Mononuclear cell (primary cell): Measurements from ENCODE around the gene ROM1. TPM values are rescaled to one million over a fixed set of nuclear protein-coding genes. Genes with fewer than 3 reads are reported as not detected.
"Not testable (repeated sequence)": the region's sequence is repeated elsewhere in the genome, so short reads cannot be mapped to it uniquely, and the experiment has no call there.

Experiments used
- H3K27me3 ChIP-seq: 2 replicates; pipeline ENCODE4 v1.6.0; 2011; ENCODE audit warnings: low read length, control low read depth; ENCODE audit not compliant: insufficient read depth
- H3K4me1 ChIP-seq: 2 replicates; pipeline ENCODE4 v1.5.1; 2011; ENCODE audit warnings: mild to moderate bottlenecking, low read length, control low read depth; ENCODE audit not compliant: insufficient read depth
- H3K4me3 ChIP-seq: 2 replicates; pipeline ENCODE4 v1.5.1; 2011; ENCODE audit warnings: mild to moderate bottlenecking, low read length, moderate library complexity
- H3K9me3 ChIP-seq: 2 replicates; pipeline ENCODE4 v1.5.1; 2011; ENCODE audit warnings: low read depth, mild to moderate bottlenecking, control low read depth, low read length
- total RNA-seq: library from RNA; depleted of rRNA; stranded (reverse); fragments of >200 nt; gene quantifications from one replicate; pipeline ENCODE4 v1.2.3, GENCODE V29; 2012

The ROM1 gene
- total RNA-seq, 1 donor: 1.3 TPM

DNA sequence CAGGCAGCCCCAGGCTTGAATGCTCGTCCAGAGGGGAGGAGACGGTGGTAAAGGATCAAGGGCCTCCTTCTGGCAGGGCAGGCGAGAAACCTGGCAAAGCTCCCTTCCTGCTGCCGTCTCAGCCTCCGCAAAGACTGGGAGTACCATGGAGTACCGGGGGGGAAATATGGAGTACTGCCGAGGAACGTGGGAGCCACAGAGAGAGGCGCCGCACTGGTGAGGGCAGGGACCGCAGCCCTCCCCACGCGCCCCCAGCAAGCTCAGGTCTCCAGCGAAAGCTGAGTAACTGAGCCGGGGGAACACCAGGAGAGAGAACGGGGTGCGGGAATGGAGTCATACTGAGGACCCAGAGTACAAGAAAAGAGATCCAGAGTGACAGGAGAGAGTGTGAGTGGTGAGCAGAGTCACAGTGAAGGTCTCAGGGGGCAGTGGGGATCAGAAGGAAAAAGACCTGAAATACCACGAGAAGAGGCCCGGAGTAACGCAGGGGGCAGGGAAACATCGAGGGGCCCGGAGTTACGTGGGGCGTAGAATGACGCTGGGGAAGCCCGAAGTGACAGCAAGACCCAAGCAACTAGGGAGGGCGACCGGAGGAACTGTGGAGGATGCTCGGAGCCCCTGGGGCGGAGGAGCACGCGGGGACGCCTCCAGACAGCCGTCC is 1.2 kb upstream of the ROM1 start:
- peaks cover 32% of the 10 kb centered on the region for H3K4me1 ChIP-seq
- H3K9me3 ChIP-seq: no peaks in the 10 kb centered on the region
- no peaks in the 10 kb centered on the region for H3K27me3 ChIP-seq
- peak overlapping the region; percentile 69 for H3K4me3 ChIP-seq

DNA sequence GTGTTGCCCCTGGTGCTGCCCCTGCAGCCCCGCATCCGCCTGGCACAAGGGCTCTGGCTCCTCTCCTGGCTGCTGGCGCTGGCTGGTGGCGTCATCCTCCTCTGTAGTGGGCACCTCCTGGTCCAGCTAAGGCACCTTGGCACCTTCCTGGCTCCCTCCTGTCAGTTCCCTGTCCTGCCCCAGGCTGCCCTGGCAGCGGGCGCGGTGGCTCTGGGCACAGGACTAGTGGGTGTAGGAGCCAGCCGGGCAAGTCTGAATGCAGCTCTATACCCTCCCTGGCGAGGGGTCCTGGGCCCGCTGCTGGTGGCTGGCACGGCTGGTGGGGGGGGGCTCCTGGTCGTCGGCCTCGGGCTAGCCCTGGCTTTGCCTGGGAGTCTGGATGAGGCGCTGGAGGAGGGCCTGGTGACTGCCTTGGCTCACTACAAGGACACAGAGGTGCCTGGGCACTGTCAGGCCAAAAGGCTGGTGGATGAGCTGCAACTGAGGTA is 278 bp downstream of the ROM1 start:
- no peak overlapping the region for H3K4me3 ChIP-seq

GRCh38 chr11:62614275-62614674 is 1.2 kb downstream of the ROM1 start:
- H3K27me3 ChIP-seq: no peaks in the 10 kb centered on the region
- H3K9me3 ChIP-seq: no peaks in the 10 kb centered on the region
- H3K4me3 ChIP-seq: no peak overlapping the region
- H3K4me1 ChIP-seq: peaks cover 19% of the 10 kb centered on the region

More for the DNA sequence above, 278 bp downstream of the ROM1 start:
- Histone ChIP-seq H3K9me3 (no peaks in the 10 kb centered on the region), H3K4me1 (peaks cover 19% of the 10 kb centered on the region), H3K27me3 (no peaks in the 10 kb centered on the region)

GRCh38 chr11:62615521-62615920 is 2.5 kb downstream of the ROM1 start:
- Histone ChIP-seq H3K27me3 (no peaks in the 10 kb centered on the region), H3K4me3 (no peak overlapping the region), H3K4me1 (peaks cover 23% of the 10 kb centered on the region), H3K9me3 (no peaks in the 10 kb centered on the region)

DNA sequence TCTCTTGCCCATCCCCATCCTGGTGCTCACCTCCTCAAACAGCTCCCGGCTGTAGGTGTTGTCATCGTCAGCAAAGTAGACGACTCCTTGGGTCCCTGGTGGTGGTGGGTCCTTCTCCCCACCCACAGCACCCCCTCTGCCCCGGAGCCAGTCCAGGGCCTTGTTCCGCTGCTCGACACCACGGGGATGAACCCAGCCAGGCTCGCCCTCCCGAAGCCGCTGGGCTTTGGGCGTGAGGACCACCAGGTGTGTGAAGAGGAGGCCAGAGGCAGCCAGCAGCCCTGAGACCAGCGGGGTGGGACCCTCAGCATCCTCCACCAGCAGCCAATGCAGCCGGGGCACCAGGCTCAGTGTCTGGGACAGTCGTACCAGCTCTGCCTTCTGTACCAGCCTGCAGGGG is 3.9 kb downstream of the ROM1 start:
- not testable (repeated sequence) for H3K9me3 ChIP-seq, H3K27me3 ChIP-seq, H3K4me3 ChIP-seq
- H3K4me1 ChIP-seq: peaks cover 19% of the 10 kb centered on the region

DNA sequence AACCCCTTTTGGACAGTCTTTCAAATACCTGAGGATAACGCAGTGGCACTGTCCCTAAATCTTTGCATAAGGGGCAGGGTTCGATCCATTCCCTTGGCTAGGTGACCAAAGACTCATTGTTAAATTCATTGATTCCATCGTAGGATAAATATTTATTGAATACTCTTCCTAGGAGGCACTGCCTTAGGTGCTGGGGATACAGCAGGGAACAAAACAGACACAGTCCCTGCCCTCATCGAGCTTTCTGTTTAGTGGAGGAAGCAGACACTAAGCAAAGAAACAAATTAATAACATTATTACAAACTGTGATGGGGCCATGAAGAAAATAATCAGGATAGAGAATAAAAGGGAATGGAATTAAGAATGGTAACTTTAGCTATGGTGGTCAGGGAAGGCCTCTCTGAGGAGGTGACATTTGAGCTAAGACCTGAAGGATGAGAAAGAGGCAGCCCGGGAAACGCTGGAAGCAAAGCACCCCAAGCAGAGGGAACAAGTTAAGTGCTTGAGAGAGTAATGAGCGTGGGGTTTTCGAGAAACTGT is 8.0 kb downstream of the ROM1 start:
- peak overlapping the region; percentile 60 for H3K4me3 ChIP-seq
- peaks cover 21% of the 10 kb centered on the region for H3K4me1 ChIP-seq
- no peaks in the 10 kb centered on the region for H3K9me3 ChIP-seq
- no peaks in the 10 kb centered on the region for H3K27me3 ChIP-seq

- H3K4me3 ChIP-seq: peak within 1 kb of the TSS; percentile 60
- peaks cover 21% of the 10 kb centered on the region for H3K4me1 ChIP-seq
- no peaks in the 10 kb centered on the region for H3K9me3 ChIP-seq
- H3K27me3 ChIP-seq: no peaks in the 10 kb centered on the region
Observed at GRCh38 chr11:62621567-62622470, 8.8 kb downstream of the ROM1 start, which contains the start of gene B3GAT3. Gene B3GAT3 (minus strand): TSS chr11:62621986. CDS start chr11:62621947, 39 bp downstream.

DNA sequence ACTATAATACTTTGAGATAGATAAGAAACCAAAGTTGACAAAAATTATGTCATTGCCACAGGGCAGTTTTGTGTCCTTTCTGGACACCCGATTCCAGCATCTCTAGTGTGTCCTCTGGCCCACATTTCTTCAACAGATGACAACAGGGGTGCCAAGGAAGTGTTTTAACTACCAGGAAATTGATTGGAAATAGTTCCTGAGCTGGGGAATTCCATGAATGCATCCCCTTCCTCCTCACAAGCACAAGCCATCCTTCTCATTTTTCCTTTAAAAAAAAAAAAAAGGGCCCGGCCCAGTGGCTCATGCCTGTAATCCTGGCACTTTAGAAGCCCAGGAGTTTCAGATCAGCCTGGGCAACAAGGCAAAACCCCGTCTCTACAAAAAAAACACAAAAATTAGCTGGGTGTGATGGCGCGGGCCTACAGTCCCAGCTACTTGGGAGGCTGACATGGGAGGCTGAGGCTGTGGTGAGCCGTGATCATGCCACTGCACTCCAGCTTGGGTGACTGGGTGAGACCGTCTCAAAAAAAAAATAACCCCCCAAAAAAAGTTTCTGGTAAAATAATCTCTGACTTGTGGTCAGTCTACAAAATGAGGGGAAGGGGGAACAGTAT is 9.5 kb downstream of the ROM1 start:
- H3K4me1 ChIP-seq: peaks cover 21% of the 10 kb centered on the region
- H3K4me3 ChIP-seq: peak overlapping the region; percentile 60
- no peaks in the 10 kb centered on the region for H3K27me3 ChIP-seq
- H3K9me3 ChIP-seq: no peaks in the 10 kb centered on the region

DNA sequence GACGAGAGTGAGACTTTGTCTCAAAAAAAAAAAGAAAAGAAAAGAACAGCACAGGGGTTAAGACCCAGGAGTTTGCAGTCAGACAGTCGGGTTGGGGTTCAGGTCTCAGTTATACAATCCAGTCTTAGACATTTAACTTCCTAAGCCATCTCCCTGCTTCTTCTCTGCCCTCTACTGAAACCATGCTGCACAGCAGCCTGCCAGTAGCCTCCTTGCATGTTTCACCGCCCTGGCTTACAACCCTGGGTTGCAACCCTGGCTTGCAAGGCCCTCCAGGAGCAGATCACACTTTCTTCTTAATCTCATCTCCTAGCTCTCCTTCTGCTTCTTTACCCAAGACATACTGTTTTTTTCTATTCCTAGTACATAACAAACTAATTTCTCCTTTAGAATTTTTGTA is 14.7 kb downstream of the ROM1 start:
- no peak overlapping the region for H3K4me3 ChIP-seq
- no peaks in the 10 kb centered on the region for H3K27me3 ChIP-seq
- H3K4me1 ChIP-seq: no peaks in the 10 kb centered on the region
- no peaks in the 10 kb centered on the region for H3K9me3 ChIP-seq

DNA sequence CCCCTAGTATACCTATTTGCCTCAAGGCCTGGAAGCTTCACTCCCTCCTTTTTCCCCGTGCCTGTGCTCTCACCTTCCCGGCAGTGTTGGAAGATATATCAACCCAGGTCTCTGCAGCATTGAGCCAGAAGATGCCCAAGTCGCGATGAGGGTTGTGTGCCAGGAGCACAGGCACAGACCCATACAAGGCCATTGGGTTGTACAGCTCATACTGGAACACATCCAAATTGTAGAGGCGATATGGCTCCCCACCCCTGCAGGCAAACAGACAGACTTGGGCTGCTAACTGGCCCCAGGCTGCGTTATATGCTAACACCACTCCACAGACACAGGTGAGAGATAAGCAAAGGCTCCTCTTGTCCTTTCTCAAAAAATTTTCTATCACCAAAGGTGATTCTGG is 19.4 kb downstream of the ROM1 start:
- no peaks in the 10 kb centered on the region for H3K27me3 ChIP-seq
- no peak overlapping the region for H3K4me3 ChIP-seq
- peaks cover 9% of the 10 kb centered on the region for H3K4me1 ChIP-seq
- no peaks in the 10 kb centered on the region for H3K9me3 ChIP-seq

DNA sequence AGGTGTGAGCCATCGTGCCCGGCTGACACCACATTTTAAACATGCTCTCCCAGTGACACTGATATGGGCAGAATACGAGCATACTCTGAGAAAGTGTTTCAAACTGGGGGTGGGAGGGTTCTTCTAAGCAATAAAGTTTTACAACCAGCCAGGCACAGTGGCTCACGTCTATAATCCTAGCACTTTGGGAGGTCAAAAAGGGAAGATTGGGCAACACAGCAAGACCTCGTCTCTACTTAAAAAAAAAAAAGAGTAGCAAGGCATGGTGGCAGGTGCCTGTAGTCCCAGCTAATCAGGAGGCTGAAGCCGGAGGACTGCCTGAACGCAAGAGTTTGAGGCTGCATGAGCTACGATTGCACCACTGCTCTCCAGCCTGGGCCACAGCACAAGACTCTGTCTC is 31.2 kb downstream of the ROM1 start:
- Histone ChIP-seq H3K4me3 (no peak overlapping the region), H3K27me3 (no peaks in the 10 kb centered on the region), H3K9me3 (no peaks in the 10 kb centered on the region), H3K4me1 (peaks cover 33% of the 10 kb centered on the region)

- no peaks in the 10 kb centered on the region for H3K27me3 ChIP-seq
- peaks cover 26% of the 10 kb centered on the region for H3K4me1 ChIP-seq
- H3K9me3 ChIP-seq: no peaks in the 10 kb centered on the region
- peak overlapping the region; percentile 97 for H3K4me3 ChIP-seq
Observed at GRCh38 chr11:62645671-62645945, 32.6 kb downstream of the ROM1 start.

DNA sequence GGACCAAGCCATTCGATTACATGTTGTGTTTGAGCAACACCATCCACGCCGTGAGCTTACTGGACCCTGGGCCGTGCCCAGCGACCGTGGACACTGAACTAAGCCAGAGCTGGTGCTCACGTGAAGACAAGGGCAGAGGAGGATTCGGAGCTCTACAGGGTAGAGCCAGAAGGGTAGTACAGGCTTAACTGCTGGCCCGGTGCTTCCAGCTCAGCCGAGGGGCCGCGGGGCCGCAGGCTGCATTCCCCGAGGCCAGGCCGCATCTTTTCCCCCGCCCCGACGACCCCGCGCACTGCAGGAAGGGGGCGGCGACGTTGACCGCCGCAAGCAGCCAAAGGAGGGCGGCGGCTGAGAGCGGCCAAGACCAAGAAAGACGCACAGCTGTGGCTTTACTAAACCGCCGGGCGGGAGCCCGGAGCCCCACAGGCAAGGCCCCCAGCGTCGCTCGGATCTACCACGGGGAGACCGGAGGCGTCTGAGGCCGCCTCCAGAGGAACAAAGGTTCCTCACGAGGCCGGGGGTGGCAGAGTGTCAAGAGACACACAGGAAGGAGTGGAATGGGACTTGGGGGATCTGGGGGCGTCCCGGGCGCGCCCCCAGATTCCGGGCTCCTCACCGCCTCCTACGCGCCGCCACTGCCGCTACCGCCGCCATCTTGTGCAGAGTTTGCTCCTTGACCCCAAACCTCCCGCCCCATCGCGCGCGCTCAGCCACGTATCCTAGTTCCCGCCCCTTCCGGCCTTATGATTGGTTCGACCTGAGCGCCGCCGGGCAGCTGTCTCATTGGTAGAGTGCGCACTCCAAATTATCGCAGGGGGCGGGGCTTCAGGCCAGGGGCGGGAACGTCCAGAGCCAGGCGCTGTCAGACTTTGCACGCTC is 33.1 kb downstream of the ROM1 start, which contains the start of gene GANAB:
GANAB (minus strand) TSS at position 668 of the 879 bp plus-strand sequence; CDS start at position 654, 14 bp downstream.
- no peaks in the 10 kb centered on the region for H3K9me3 ChIP-seq
- H3K4me3 ChIP-seq: peak within 1 kb of the TSS; percentile 97
- no peaks in the 10 kb centered on the region for H3K27me3 ChIP-seq
- peaks cover 26% of the 10 kb centered on the region for H3K4me1 ChIP-seq
